IMR-90 (cell line): ENCODE results near the gene RING1. TPM values are rescaled to one million over a fixed set of nuclear protein-coding genes. Genes with fewer than 3 reads are reported as not detected.
A peak's percentile ranks its signal among the peaks of the same experiment; 100 is the strongest.

Source experiments
- ATAC-seq: fragments of 200-7000 bp; cut with Tn5 transposase; 2 replicates; pipeline ENCODE4 v1.9.1; 2020; ENCODE audit warnings: low read depth, mild to moderate bottlenecking, moderate library complexity
- BruUV-seq: library from RNA; stranded (reverse); fragments of 400-500 nt; replicated peaks from 2 replicates; lab custom pipeline; 2021; lab: Mats Ljungman, UMichigan
- CTCF ChIA-PET: fragments of 300-600 bp; formaldehyde crosslinking; extraction: SDS; loops from one replicate; lab custom pipeline; 2021; ENCODE audit warnings: antibody characterized with exemption; lab: Yijun Ruan, JAX
- POLR2A ChIA-PET: fragments of 300-600 bp; sonication (Branson Sonifier 250); formaldehyde crosslinking; loops from one replicate; lab custom pipeline; 2022; ENCODE audit warnings: antibody characterized with exemption; ENCODE audit not compliant: unreplicated experiment; lab: Charles Lee
- DNase-seq: peaks from one replicate; pipeline ENCODE4 v3.0.0; 2013
- H2AFZ ChIP-seq: replicated peaks from 2 replicates; pipeline ENCODE3; 2013; ENCODE audit warnings: low read length, mild to moderate bottlenecking; ENCODE audit not compliant: poor library complexity
- H2AK5ac ChIP-seq: 2 replicates; pipeline ENCODE4 v1.6.1; 2013; ENCODE audit warnings: low read depth, low read length, inconsistent platforms
- H2AK9ac ChIP-seq: replicated peaks from 2 replicates; pipeline ENCODE3; 2013; ENCODE audit warnings: mild to moderate bottlenecking, low read depth, low read length, moderate library complexity; ENCODE audit not compliant: poor library complexity
- H2BK120ac ChIP-seq: 2 replicates; pipeline ENCODE4 v1.6.1; 2013; ENCODE audit warnings: low read depth, low read length, inconsistent platforms
- H2BK15ac ChIP-seq: 3 replicates; pipeline ENCODE4 v1.6.1; 2013; ENCODE audit warnings: low read depth, low read length, inconsistent platforms
- H2BK20ac ChIP-seq: 2 replicates; pipeline ENCODE4 v1.6.1; 2013; ENCODE audit warnings: low read depth, mild to moderate bottlenecking, inconsistent platforms, low read length, moderate library complexity
- H2BK5ac ChIP-seq: 2 replicates; pipeline ENCODE4 v1.6.1; 2013; ENCODE audit warnings: mild to moderate bottlenecking, low read depth, low read length, inconsistent platforms; ENCODE audit not compliant: poor library complexity, severe bottlenecking
- H3K14ac ChIP-seq: replicated peaks from 2 replicates; pipeline ENCODE4 v1.6.1; 2013; ENCODE audit warnings: low read depth, low read length, inconsistent platforms
- H3K18ac ChIP-seq: 2 replicates; pipeline ENCODE4 v1.6.1; 2013; ENCODE audit warnings: low read depth, low read length, control low read depth
- H3K23ac ChIP-seq: 2 replicates; pipeline ENCODE4 v1.6.1; 2013; ENCODE audit warnings: low read depth, low read length, inconsistent platforms
- H3K27ac ChIP-seq: 2 replicates; pipeline ENCODE4 v1.5.1; 2013; ENCODE audit warnings: mild to moderate bottlenecking, control low read depth, low read length; ENCODE audit not compliant: insufficient read depth
- H3K27me3 ChIP-seq: 2 replicates; pipeline ENCODE4 v1.6.1; 2013; ENCODE audit warnings: low read length; ENCODE audit not compliant: control insufficient read depth, insufficient read depth
- H3K36me3 ChIP-seq: 2 replicates; pipeline ENCODE4 v1.6.1; 2013; ENCODE audit warnings: low read length, mixed read lengths; ENCODE audit not compliant: control insufficient read depth, insufficient read depth
- H3K4ac ChIP-seq: 2 replicates; pipeline ENCODE4 v1.6.1; 2013; ENCODE audit warnings: low read depth, low read length, inconsistent platforms
- H3K4me1 ChIP-seq: 2 replicates; pipeline ENCODE4 v1.6.1; 2013; ENCODE audit warnings: low read length, mixed read lengths; ENCODE audit not compliant: control insufficient read depth, insufficient read depth
- H3K4me2 ChIP-seq: 2 replicates; pipeline ENCODE4 v1.6.1; 2013; ENCODE audit warnings: low read depth, mild to moderate bottlenecking, control low read depth, low read length, moderate library complexity
- H3K4me3 ChIP-seq: 2 replicates; pipeline ENCODE4 v1.5.1; 2013; ENCODE audit warnings: low read depth, mild to moderate bottlenecking, control low read depth, low read length, moderate library complexity; ENCODE audit not compliant: insufficient read depth
- H3K56ac ChIP-seq: 2 replicates; pipeline ENCODE4 v1.6.1; 2013; ENCODE audit warnings: low read length, inconsistent platforms; ENCODE audit not compliant: insufficient read depth; ENCODE audit errors: extremely low read depth
- H3K79me1 ChIP-seq, 2 experiments: 2 replicates each; pipeline ENCODE4 v1.6.1; 2013; ENCODE audit warnings: low read length in 2 of 2, inconsistent platforms in 1 of 2, low read depth in 1 of 2
- H3K9ac ChIP-seq: 2 replicates; pipeline ENCODE4 v1.6.1; 2013; ENCODE audit warnings: low read depth, low read length, control low read depth
- H3K9me1 ChIP-seq: 2 replicates; pipeline ENCODE4 v1.6.1; 2013; ENCODE audit warnings: low read length, inconsistent platforms; ENCODE audit not compliant: insufficient read depth
- H3K9me3 ChIP-seq: 2 replicates; pipeline ENCODE4 v1.6.1; 2013; ENCODE audit warnings: low read length; ENCODE audit not compliant: control insufficient read depth, insufficient read depth
- H4K20me1 ChIP-seq: 2 replicates; pipeline ENCODE4 v1.6.1; 2013; ENCODE audit warnings: low read length, inconsistent platforms; ENCODE audit not compliant: insufficient read depth
- H4K5ac ChIP-seq: 2 replicates; pipeline ENCODE4 v1.6.1; 2013; ENCODE audit warnings: mild to moderate bottlenecking, low read depth, low read length, control low read depth
- H4K8ac ChIP-seq, 2 experiments: 2 replicates each; pipeline ENCODE4 v1.6.1; 2013; ENCODE audit warnings: low read depth in 2 of 2, low read length in 2 of 2, control low read depth in 1 of 2, inconsistent platforms in 1 of 2
- H4K91ac ChIP-seq: 2 replicates; pipeline ENCODE4 v1.6.1; 2013; ENCODE audit warnings: low read depth, low read length, inconsistent platforms; ENCODE audit not compliant: insufficient read depth
- BHLHE40 ChIP-seq: fragments of 150-350 bp; IDR thresholded peaks from 2 replicates; pipeline ENCODE4 v1.6.1; 2016; ENCODE audit warnings: mild to moderate bottlenecking, low read depth, low read length
- CEBPB ChIP-seq: IDR thresholded peaks from 2 replicates; pipeline ENCODE4 v1.6.1; 2012; ENCODE audit warnings: low read depth, low read length, improper control_type of control experiment
- CHD1 ChIP-seq: IDR thresholded peaks from 2 replicates; pipeline ENCODE4 v1.6.1; 2012; ENCODE audit warnings: low read depth, low read length, improper control_type of control experiment
- CTCF ChIP-seq: conservative IDR thresholded peaks from 2 replicates; pipeline ENCODE4 v1.5.1; 2012; ENCODE audit warnings: mild to moderate bottlenecking, low read depth, low read length, improper control_type of control experiment
- FOS ChIP-seq: fragments of 150-350 bp; IDR thresholded peaks from 2 replicates; pipeline ENCODE4 v1.6.1; 2016; ENCODE audit warnings: low read depth, low read length
- MAFK ChIP-seq: IDR thresholded peaks from 2 replicates; pipeline ENCODE4 v1.6.1; 2012; ENCODE audit warnings: low read depth, low read length, improper control_type of control experiment
- MAZ ChIP-seq: IDR thresholded peaks from 2 replicates; pipeline ENCODE4 v1.6.1; 2012; ENCODE audit warnings: low read depth, mild to moderate bottlenecking, low read length, improper control_type of control experiment, moderate library complexity, borderline replicate concordance
- MXI1 ChIP-seq: IDR thresholded peaks from 2 replicates; pipeline ENCODE4 v1.6.1; 2012; ENCODE audit warnings: low read depth, mild to moderate bottlenecking, low read length, moderate library complexity, borderline replicate concordance
- NFE2L2 ChIP-seq: fragments of 150-350 bp; IDR thresholded peaks from 2 replicates; pipeline ENCODE4 v1.6.1; 2016; ENCODE audit warnings: low read depth, mild to moderate bottlenecking, low read length
- POLR2A ChIP-seq: IDR thresholded peaks from 2 replicates; pipeline ENCODE4 v1.6.1; 2012; ENCODE audit warnings: mild to moderate bottlenecking, low read depth, low read length
- RAD21 ChIP-seq: IDR thresholded peaks from 2 replicates; pipeline ENCODE4 v1.6.1; 2012; ENCODE audit warnings: low read length, improper control_type of control experiment
- RCOR1 ChIP-seq: IDR thresholded peaks from 2 replicates; pipeline ENCODE4 v1.6.1; 2012; ENCODE audit warnings: mild to moderate bottlenecking, low read length, improper control_type of control experiment; ENCODE audit not compliant: insufficient replicate concordance
- RFX5 ChIP-seq: IDR thresholded peaks from 2 replicates; pipeline ENCODE4 v1.8.0; 2012; ENCODE audit warnings: low read depth, mild to moderate bottlenecking, low read length, moderate library complexity
- SMC3 ChIP-seq: fragments of 150-350 bp; IDR thresholded peaks from 2 replicates; pipeline ENCODE4 v1.6.1; 2016; ENCODE audit warnings: low read depth, mild to moderate bottlenecking, antibody characterized with exemption, low read length, moderate library complexity
- USF2 ChIP-seq: fragments of 150-350 bp; IDR thresholded peaks from 2 replicates; pipeline ENCODE4 v1.6.1; 2017; ENCODE audit warnings: mild to moderate bottlenecking, antibody characterized with exemption, low read length, low read depth
- WGBS, 2 experiments: methylation state at CpG; one replicate each; pipeline versions ENCODE4 v1.1.5 to v1.1.7; 2013; ENCODE audit warnings: missing lambda C conversion rate in 2 of 2; ENCODE audit not compliant: insufficient read length in 1 of 2; ENCODE audit errors: extremely low coverage in 2 of 2; 5-methylcytosine and 5-hydroxymethylcytosine counted together
- dilution Hi-C: fragments of 300-500 bp; cut with HindIII; formaldehyde crosslinking; loops from one replicate; pipeline ENCODE4 v1.14.3; 2018; ENCODE audit warnings: low sequenced_read_pairs; ENCODE audit not compliant: unreplicated experiment
- in situ Hi-C: fragments of 300-500 bp; cut with MboI; formaldehyde crosslinking; loops from 3 replicates; pipeline ENCODE4 v1.14.3; 2019; ENCODE audit warnings: low sequenced_read_pairs, inconsistent platforms, mixed read lengths
- intact Hi-C: fragments of 100-400 bp; cut with micrococcal nuclease; formaldehyde crosslinking; loops from 2 replicates; pipeline ENCODE4 v1.10.0; 2022
- polyA plus RNA-seq, 3 experiments: library from polyadenylated mRNA; depleted of rRNA; stranded (reverse); fragments of >200 nt; gene quantifications; 2 replicates each; pipeline ENCODE4 v1.2.3, GENCODE V29; 2012; ENCODE audit warnings: low replicate concordance in 1 of 3
- total RNA-seq: library from RNA; depleted of rRNA; stranded (reverse); fragments of >200 nt; gene quantifications from 2 replicates; pipeline ENCODE4 v1.2.3, GENCODE V29; 2012
- TF ChIP-seq, protein P1 (sequence below): fragments of 150-350 bp; IDR thresholded peaks from 2 replicates; pipeline ENCODE4 v1.6.1; 2016; ENCODE audit warnings: low read depth, mild to moderate bottlenecking, low read length, moderate library complexity, borderline replicate concordance

The RING1 gene
- total and polyA plus RNA-seq, 2 of the 4 experiments (the other 2 are of a cell fraction), result 14.9 to 40.8 TPM

DNA sequence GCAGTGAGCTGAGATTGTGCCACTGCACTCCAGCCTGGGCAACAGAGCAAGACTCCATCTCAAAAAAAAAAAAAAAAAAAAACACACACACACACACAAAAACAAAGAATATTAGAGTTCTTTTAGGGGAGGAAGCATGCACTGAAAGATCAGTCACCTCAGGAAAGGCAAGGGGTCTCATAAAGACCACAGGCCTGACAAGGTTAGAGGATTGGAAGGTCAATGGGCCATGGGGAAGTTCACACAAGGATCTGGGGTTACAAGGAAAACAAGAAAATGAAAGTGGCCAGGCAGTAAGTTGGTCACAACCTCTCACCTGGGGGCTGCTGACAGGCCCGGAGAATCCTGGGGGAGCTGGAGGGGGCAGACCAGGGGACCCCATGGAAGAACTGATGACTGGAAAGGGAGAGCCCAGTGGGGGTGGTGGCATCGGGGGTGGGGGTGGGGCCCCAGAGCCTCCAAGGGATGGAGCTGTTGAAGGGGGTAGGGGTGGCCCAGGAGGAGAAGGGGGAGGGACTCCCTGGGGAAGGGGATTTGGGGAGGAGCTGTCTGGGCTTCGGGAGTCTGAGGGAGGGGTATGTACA lies 9.4 kb upstream of the RING1 start:
- H3K27ac ChIP-seq, result no peak overlapping the region
- intact Hi-C loops (no loop called here), in situ Hi-C loops (no loop called here), dilution Hi-C loops (no loop called here)
- H2AFZ ChIP-seq, result no peak overlapping the region
- no peak overlapping the region for H3K14ac ChIP-seq
- H3K4me3 ChIP-seq, result peak overlapping the region; percentile 73
- no peak overlapping the region for H4K8ac ChIP-seq
- no peak overlapping the region for H3K23ac ChIP-seq
- no peak overlapping the region for H2BK5ac ChIP-seq
- no peak overlapping the region for H2AK5ac ChIP-seq
- H3K27me3 ChIP-seq, result no peaks in the 10 kb centered on the region
- H2BK15ac ChIP-seq, result no peak overlapping the region
- peaks cover 54% of the 10 kb centered on the region for H3K36me3 ChIP-seq
- peak overlapping the region; percentile 99 for H3K4me2 ChIP-seq
- peak overlapping the region; percentile 96; the same call in 1 of the 2 replicates for H3K9ac ChIP-seq
- TF ChIP-seq FOS, result no peak
- TF ChIP-seq USF2, result no peak
- no peak for TF ChIP-seq NFE2L2
- TF ChIP-seq CTCF, result no peak
- TF ChIP-seq MXI1, result no peak
- TF ChIP-seq POLR2A, result no peak
- TF ChIP-seq MAZ, result no peak
- no peak for TF ChIP-seq RAD21
- TF ChIP-seq RFX5, result no peak
- no peak for TF ChIP-seq SMC3
- TF ChIP-seq MAFK, result no peak
- TF ChIP-seq RCOR1, result no peak
- TF ChIP-seq, protein P1, sequence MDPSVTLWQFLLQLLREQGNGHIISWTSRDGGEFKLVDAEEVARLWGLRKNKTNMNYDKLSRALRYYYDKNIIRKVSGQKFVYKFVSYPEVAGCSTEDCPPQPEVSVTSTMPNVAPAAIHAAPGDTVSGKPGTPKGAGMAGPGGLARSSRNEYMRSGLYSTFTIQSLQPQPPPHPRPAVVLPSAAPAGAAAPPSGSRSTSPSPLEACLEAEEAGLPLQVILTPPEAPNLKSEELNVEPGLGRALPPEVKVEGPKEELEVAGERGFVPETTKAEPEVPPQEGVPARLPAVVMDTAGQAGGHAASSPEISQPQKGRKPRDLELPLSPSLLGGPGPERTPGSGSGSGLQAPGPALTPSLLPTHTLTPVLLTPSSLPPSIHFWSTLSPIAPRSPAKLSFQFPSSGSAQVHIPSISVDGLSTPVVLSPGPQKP, result no peak
- TF ChIP-seq CHD1, result no peak
- no peak for TF ChIP-seq BHLHE40
- no peak for TF ChIP-seq CEBPB
- H3K9me1 ChIP-seq, result peaks cover 25% of the 10 kb centered on the region
- no peaks in the 10 kb centered on the region for H3K9me3 ChIP-seq
- H4K20me1 ChIP-seq, result peaks cover 60% of the 10 kb centered on the region; the same call in 1 of the 2 replicates
- peak overlapping the region; percentile 97 for H2AK9ac ChIP-seq
- no peak overlapping the region for H3K18ac ChIP-seq
- no peak overlapping the region for H3K56ac ChIP-seq
- H4K5ac ChIP-seq, result no peak overlapping the region
- no peak overlapping the region for H2BK120ac ChIP-seq
- POLR2A ChIA-PET, result interaction anchor here (0.6 kb wide), 2 partner anchors 15 to 60 kb away, joined by 3 to 5 read pairs; no protein-coding TSS in a partner anchor
- no peak overlapping the region for H3K4ac ChIP-seq
- peaks cover 11% of the 10 kb centered on the region for H3K4me1 ChIP-seq
- no peak overlapping the region for H2BK20ac ChIP-seq
- CTCF ChIA-PET, result no interaction called here
- peaks cover 20 to 84% of the 10 kb centered on the region in 2 experiments; a peak in 3 of 4 replicates for H3K79me1 ChIP-seq
- WGBS, 2 experiments, result 50% methylated on average over 2 of the region's 3 CpGs; no CpG with 5 or more reads in 1 of the 2 experiments
- DNase-seq (no peak), ATAC-seq (no peak)
- no peak overlapping the region for H4K91ac ChIP-seq
- no TSS peak for BruUV-seq
